HepG2 (cell line): ENCODE measurements around the gene ATP6V0A1. TPM values are rescaled to one million over a fixed set of nuclear protein-coding genes. Genes with fewer than 3 reads are reported as not detected.

Experiments
- CBX1 ChIP-seq: IDR thresholded peaks from one replicate; pipeline ENCODE4 v1.6.1; 2016; ENCODE audit warnings: antibody characterized with exemption, low read depth
- GFI1 ChIP-seq: sonication (generic); formaldehyde crosslinking; IDR thresholded peaks from 2 replicates; pipeline ENCODE4 v1.5.0; 2020; ENCODE audit warnings: missing genetic modification reagents, mild to moderate bottlenecking, borderline replicate concordance
- KLF15 ChIP-seq: sonication (generic); formaldehyde crosslinking; IDR thresholded peaks from 2 replicates; pipeline ENCODE4 v1.8.1; 2023; ENCODE audit warnings: borderline replicate concordance, mild to moderate bottlenecking, inconsistent platforms, missing genetic modification reagents, mixed read lengths
- KMT2A ChIP-seq: sonication (generic); formaldehyde crosslinking; IDR thresholded peaks from 2 replicates; pipeline ENCODE4 v1.4.0; 2020; ENCODE audit warnings: missing genetic modification reagents
- TCF7L2 ChIP-seq: IDR thresholded peaks from 2 replicates; pipeline ENCODE4 v1.6.1; 2011; ENCODE audit warnings: mild to moderate bottlenecking, low read depth, low read length, moderate library complexity
- TEAD3 ChIP-seq: optimal IDR thresholded peaks from 2 replicates; pipeline ENCODE3; 2016; ENCODE audit warnings: borderline replicate concordance
- TOE1 ChIP-seq: sonication (generic); formaldehyde crosslinking; IDR thresholded peaks from 2 replicates; pipeline ENCODE4 v1.4.0; 2020; ENCODE audit warnings: mild to moderate bottlenecking, missing genetic modification reagents
- ZNF30 ChIP-seq: sonication (generic); formaldehyde crosslinking; IDR thresholded peaks from 2 replicates; pipeline ENCODE4 v1.5.0; 2020; ENCODE audit warnings: mild to moderate bottlenecking, missing genetic modification reagents
- ZNF543 ChIP-seq: sonication (generic); formaldehyde crosslinking; IDR thresholded peaks from 2 replicates; pipeline ENCODE4 v1.4.0; 2020; ENCODE audit warnings: mild to moderate bottlenecking, missing genetic modification reagents
- ZNF598 ChIP-seq: sonication (generic); formaldehyde crosslinking; IDR thresholded peaks from 2 replicates; pipeline ENCODE4 v1.5.1; 2020; ENCODE audit warnings: mild to moderate bottlenecking, missing genetic modification reagents, borderline replicate concordance
- ZNF615 ChIP-seq: sonication (generic); formaldehyde crosslinking; IDR thresholded peaks from 2 replicates; pipeline ENCODE4 v1.5.0; 2020; ENCODE audit warnings: mild to moderate bottlenecking, missing genetic modification reagents, borderline replicate concordance
- ZNF644 ChIP-seq: IDR thresholded peaks from 2 replicates; pipeline ENCODE4 v1.6.1; 2016; ENCODE audit warnings: low read depth
- polyA plus RNA-seq, 8 experiments: library from polyadenylated mRNA; depleted of rRNA in 3 of 8; stranded (reverse) in 7 of 8; unstranded in 1 of 8; fragments of >200 nt; fragmentation: Illumina TruSeq in 4 of 8; extraction: Trizol in 4 of 8; gene quantifications; 2 replicates each; pipeline versions ENCODE4 v1.2.1 to v1.2.3, GENCODE V29; 2011 to 2016; ENCODE audit warnings: low read depth in 4 of 8, missing spikeins in 1 of 8, mixed read lengths in 1 of 8; ENCODE audit not compliant: insufficient read depth in 1 of 8
- total RNA-seq, 5 experiments: library from RNA; depleted of rRNA; stranded (reverse); fragments of >200 nt; fragmentation: Illumina TruSeq; extraction: Trizol; gene quantifications; 2 replicates each; pipeline ENCODE4 v1.2.3, GENCODE V29; 2016; ENCODE audit warnings: low read depth in 1 of 5
- TF ChIP-seq, protein P1 (sequence below): sonication (generic); formaldehyde crosslinking; IDR thresholded peaks from 2 replicates; pipeline ENCODE4 v1.4.0; 2020; ENCODE audit warnings: mild to moderate bottlenecking, missing genetic modification reagents
- TF ChIP-seq, protein P2 (sequence below): sonication (generic); formaldehyde crosslinking; IDR thresholded peaks from 2 replicates; pipeline ENCODE4 v1.4.0; 2020; ENCODE audit warnings: low read depth, mild to moderate bottlenecking, missing genetic modification reagents
- TF ChIP-seq, protein P3 (sequence below), 2 experiments: sonication (generic) in 1 of 2; formaldehyde crosslinking in 1 of 2; IDR thresholded peaks; 2 replicates each; pipeline versions ENCODE4 v1.4.0 to v1.6.1; 2018 to 2020; ENCODE audit warnings: missing genetic modification reagents in 2 of 2, borderline replicate concordance in 1 of 2, low read depth in 1 of 2, mild to moderate bottlenecking in 1 of 2, missing biosample characterization in 1 of 2
- TF ChIP-seq, protein P4 (sequence below): IDR thresholded peaks from 2 replicates; pipeline ENCODE4 v1.6.1; 2012; ENCODE audit warnings: low read depth, low read length, improper control_type of control experiment

ATP6V0A1 gene
- total and polyA plus RNA-seq, 2 of the 13 experiments (the other 11 are each of a cell fraction or from before 2014, with no cell fraction given) = 27.9 to 54.1 TPM

DNA sequence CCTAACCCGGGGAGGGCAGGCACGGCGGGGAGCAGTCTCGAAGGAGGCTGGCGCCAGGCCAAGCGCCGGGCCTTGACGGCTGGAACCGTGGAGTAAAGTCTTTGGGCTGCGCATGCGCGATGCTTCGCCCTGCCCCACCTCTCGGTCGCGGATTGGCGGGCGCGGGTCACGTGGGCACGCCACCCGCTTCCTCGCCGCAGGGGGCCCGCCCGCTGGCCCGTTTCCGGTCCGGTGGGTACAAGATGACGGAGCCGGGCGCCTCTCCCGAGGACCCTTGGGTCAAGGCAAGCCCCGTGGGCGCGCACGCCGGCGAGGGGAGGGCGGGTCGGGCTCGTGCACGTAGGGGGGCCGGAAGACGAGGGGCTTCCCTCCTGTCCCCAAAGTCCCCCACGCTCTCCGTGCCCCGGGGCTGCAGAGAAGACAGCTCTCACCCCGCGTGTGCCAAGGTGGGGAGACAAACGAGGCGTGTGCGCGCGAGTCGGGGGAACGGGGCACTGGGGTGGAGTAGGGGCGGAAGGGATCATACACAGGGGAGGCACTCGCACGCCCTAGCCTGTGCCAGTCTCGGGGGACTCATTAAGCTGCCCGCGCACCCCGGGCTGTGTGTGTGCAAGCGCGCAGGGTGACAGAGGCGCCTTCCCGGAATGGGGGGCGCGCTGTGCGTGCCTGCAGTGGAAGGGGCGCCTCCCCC is 108.3 kb downstream of the ATP6V0A1 start, which contains the start of gene MLX (continued):
- TF ChIP-seq, protein P1, sequence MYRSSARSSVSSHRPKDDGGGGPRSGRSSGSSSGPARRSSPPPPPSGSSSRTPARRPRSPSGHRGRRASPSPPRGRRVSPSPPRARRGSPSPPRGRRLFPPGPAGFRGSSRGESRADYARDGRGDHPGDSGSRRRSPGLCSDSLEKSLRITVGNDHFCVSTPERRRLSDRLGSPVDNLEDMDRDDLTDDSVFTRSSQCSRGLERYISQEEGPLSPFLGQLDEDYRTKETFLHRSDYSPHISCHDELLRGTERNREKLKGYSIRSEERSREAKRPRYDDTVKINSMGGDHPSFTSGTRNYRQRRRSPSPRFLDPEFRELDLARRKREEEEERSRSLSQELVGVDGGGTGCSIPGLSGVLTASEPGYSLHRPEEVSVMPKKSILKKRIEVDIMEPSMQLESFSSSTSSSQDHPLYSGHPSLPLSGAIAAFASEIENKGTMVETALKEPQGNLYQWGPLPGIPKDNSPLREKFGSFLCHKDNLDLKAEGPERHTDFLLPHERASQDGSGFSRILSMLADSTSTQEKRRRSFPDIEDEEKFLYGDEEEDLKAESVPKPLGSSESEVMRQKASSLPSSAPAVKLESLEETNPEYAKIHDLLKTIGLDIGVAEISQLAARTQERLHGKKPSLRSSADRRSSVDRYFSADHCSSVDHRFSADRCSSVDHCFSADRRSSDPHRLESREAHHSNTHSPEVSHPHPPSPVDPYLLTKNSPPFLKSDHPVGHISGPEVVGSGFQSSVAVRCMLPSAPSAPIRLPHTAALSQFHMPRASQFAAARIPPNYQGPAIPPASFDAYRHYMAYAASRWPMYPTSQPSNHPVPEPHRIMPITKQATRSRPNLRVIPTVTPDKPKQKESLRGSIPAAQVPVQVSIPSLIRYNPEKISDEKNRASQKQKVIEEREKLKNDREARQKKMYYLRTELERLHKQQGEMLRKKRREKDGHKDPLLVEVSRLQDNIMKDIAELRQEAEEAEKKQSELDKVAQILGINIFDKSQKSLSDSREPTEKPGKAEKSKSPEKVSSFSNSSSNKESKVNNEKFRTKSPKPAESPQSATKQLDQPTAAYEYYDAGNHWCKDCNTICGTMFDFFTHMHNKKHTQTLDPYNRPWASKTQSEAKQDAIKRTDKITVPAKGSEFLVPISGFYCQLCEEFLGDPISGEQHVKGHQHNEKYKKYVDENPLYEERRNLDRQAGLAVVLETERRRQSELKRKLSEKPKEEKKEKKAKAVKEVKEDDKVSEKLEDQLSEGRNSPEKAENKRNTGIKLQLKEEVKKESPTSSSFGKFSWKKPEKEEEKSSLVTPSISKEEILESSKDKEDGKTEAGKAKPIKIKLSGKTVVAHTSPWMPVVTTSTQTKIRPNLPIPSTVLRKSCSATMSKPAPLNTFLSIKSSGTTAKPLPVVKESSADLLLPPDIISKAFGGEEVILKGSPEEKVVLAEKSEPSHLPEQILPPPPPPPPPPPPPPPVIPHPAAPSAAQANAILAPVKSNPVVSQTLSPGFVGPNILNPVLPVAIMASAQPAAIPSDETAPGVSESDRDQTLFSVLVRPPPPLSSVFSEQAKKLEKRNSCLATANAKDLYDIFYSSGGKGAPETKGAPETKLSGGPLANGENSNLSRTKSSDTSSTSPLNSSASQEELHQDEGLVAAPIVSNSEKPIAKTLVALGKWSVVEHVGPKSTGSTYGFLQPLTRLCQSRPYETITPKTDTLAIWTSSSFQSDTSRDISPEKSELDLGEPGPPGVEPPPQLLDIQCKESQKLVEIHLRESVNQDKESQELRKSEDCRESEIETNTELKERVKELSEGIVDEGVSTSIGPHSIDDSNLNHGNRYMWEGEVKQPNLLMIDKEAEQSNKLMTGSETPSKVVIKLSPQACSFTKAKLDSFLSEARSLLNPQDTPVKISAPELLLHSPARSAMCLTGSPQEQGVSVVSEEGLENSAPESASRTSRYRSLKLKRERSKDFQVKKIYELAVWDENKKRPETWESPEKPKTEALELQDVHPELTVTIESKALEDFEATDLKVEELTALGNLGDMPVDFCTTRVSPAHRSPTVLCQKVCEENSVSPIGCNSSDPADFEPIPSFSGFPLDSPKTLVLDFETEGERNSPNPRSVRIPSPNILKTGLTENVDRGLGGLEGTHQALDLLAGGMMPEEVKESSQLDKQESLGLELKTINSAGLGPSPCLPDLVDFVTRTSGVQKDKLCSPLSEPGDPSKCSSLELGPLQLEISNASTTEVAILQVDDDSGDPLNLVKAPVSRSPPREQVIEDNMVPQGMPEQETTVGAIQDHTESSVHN (CRISPR knock-in tag) = peak; percentile 94
- TF ChIP-seq TEAD3 (peak; percentile 60), ZNF30 (CRISPR knock-in tag) (peak; percentile 20; the same call in 1 of the 2 replicates), TOE1 (no peak), ZNF543 (CRISPR knock-in tag) (peak; percentile 97; the same call in 1 of the 2 replicates), ZNF615 (CRISPR knock-in tag) (peak; percentile 89; the same call in 1 of the 2 replicates), KMT2A (peak; percentile 77), CBX1 (peak; percentile 70), TCF7L2 (no peak), GFI1 (CRISPR knock-in tag) (peak; percentile 88), KLF15 (no peak), ZNF644 (CRISPR knock-in tag) (no peak), ZNF598 (CRISPR knock-in tag) (no peak)
- TF ChIP-seq, protein P2, sequence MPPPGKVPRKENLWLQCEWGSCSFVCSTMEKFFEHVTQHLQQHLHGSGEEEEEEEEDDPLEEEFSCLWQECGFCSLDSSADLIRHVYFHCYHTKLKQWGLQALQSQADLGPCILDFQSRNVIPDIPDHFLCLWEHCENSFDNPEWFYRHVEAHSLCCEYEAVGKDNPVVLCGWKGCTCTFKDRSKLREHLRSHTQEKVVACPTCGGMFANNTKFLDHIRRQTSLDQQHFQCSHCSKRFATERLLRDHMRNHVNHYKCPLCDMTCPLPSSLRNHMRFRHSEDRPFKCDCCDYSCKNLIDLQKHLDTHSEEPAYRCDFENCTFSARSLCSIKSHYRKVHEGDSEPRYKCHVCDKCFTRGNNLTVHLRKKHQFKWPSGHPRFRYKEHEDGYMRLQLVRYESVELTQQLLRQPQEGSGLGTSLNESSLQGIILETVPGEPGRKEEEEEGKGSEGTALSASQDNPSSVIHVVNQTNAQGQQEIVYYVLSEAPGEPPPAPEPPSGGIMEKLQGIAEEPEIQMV = peak; percentile 90
- TF ChIP-seq, protein P3, sequence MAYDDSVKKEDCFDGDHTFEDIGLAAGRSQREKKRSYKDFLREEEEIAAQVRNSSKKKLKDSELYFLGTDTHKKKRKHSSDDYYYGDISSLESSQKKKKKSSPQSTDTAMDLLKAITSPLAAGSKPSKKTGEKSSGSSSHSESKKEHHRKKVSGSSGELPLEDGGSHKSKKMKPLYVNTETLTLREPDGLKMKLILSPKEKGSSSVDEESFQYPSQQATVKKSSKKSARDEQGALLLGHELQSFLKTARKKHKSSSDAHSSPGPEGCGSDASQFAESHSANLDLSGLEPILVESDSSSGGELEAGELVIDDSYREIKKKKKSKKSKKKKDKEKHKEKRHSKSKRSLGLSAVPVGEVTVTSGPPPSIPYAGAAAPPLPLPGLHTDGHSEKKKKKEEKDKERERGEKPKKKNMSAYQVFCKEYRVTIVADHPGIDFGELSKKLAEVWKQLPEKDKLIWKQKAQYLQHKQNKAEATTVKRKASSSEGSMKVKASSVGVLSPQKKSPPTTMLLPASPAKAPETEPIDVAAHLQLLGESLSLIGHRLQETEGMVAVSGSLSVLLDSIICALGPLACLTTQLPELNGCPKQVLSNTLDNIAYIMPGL (CRISPR knock-in tag; IDR thresholded peaks at IDR 0.05; ENCODE audit: borderline replicate concordance in 1 of 2, low read depth in 1 of 2) = peak; percentile 88 to 91
- TF ChIP-seq, protein P4, sequence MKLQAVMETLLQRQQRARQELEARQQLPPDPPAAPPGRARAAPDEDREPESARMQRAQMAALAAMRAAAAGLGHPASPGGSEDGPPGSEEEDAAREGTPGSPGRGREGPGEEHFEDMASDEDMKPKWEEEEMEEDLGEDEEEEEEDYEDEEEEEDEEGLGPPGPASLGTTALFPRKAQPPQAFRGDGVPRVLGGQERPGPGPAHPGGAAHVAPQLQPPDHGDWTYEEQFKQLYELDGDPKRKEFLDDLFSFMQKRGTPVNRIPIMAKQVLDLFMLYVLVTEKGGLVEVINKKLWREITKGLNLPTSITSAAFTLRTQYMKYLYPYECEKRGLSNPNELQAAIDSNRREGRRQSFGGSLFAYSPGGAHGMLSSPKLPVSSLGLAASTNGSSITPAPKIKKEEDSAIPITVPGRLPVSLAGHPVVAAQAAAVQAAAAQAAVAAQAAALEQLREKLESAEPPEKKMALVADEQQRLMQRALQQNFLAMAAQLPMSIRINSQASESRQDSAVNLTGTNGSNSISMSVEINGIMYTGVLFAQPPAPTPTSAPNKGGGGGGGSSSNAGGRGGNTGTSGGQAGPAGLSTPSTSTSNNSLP = no peak
